ENCODE results near the gene TP53BP2. TPM values are rescaled to one million over a fixed set of nuclear protein-coding genes. Genes with fewer than 3 reads are reported as not detected.

Gene TP53BP2
- polyA plus RNA-seq, 3 donors: 46.1 to 58.5 (median 56.1) TPM

GRCh38 chr1:223838125-223838854 lies 7.5 kb downstream of the TP53BP2 start:
- no peak for DNase-seq (ENCODE audit: extremely low read depth in 1 of 11, low read depth in 9 of 11, low spot score in 4 of 11)

GRCh38 chr1:223837687-223838086 lies 8.1 kb downstream of the TP53BP2 start:
- no peak for DNase-seq (ENCODE audit: extremely low read depth in 1 of 11, low read depth in 9 of 11, low spot score in 4 of 11)

GRCh38 chr1:223837206-223837605 lies 8.5 kb downstream of the TP53BP2 start:
- DNase-seq (ENCODE audit: extremely low read depth in 1 of 11, low read depth in 9 of 11, low spot score in 4 of 11): peak in 1 of 11 donors; percentile 22

- no peak for DNase-seq (ENCODE audit: extremely low read depth in 1 of 11, low read depth in 9 of 11, low spot score in 4 of 11)
Observed at GRCh38 chr1:223836586-223836985, 9.2 kb downstream of the TP53BP2 start.

DNA sequence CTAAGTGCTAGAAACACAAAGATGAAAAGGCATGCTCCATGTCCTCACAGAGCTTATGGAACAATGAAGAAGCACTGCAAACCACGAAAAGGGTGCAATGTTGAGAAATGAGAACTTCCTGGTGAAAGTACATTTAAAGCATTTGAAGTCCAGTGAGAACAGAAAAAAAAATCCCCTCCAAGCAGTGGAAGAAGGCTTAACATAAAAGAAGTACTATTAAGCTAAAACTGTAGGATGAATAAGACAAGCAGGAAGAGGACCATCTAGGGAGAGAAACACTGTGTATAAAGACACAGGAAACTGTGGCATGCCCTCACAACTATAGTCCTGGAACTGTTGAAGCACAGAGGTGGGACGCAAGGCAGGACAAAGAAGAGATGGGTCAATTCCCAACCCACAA lies 10.0 kb downstream of the TP53BP2 start:
- no peak for DNase-seq (ENCODE audit: extremely low read depth in 1 of 11, low read depth in 9 of 11, low spot score in 4 of 11)

GRCh38 chr1:223834660-223835263 lies 11.0 kb downstream of the TP53BP2 start:
- DNase-seq (ENCODE audit: extremely low read depth in 1 of 11, low read depth in 9 of 11, low spot score in 4 of 11): no peak

DNA sequence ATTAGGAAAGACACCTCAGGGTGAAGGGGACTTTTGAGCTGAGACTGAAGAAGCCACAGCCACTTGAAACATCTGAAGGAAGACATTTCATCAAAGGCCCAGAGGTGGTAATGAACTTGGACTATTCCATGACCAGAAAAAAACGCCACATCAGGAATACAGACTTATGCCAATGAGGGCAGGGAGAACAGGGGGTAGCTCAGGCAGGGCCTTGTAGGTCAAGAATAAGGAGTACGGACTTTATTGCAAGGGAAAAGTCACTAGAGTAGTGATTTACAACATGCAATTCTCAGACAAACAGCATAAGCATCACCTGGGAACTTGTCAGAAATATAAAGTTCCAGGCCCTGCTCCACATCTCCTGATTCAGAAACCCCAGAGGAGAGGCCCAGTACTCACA lies 11.8 kb downstream of the TP53BP2 start:
- no peak for DNase-seq (ENCODE audit: extremely low read depth in 1 of 11, low read depth in 9 of 11, low spot score in 4 of 11)

GRCh38 chr1:223832637-223832943 lies 13.2 kb downstream of the TP53BP2 start:
- DNase-seq (ENCODE audit: extremely low read depth in 1 of 11, low read depth in 9 of 11, low spot score in 4 of 11): no peak

DNA sequence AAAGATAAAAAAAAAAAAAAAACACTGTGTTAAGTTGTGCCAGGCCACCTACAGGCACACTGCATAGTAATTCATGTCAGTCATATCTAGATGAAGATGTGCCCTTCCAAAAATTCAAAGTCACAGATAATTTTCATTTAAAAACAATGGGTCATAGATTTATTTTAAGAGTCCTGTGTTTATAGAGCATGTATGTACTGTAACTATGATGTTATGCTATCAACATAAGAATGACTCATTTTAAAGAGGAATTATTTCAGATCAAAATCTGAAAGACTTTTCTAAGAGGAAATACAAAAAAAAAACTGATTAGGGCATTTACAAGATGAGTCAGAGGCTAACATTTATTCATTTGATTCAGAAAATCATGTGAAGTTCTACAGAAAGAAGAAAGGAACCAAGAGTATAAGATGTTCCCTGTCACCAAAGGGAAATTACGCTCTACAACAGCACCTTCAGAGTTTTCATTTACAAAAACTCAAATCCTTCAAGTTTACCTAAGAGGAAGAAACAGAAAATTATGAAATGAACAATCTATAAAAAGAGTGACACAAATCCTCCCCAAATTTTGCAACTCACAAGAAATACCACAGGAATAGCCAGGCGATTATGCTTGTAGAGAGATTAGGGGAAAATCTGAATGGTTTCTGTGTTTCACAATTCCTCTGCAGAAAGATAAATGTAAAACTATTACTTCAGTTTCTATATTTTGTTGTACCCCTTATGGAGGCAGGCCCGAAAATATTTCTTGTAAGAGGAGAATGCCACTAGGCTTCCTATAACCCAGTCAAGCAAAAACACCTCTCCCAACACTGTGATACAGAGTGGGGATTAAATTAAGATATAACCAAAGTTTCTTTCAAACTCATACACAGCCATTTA lies 13.8 kb downstream of the TP53BP2 start:
- DNase-seq (ENCODE audit: extremely low read depth in 1 of 11, low read depth in 9 of 11, low spot score in 4 of 11): no peak

DNA sequence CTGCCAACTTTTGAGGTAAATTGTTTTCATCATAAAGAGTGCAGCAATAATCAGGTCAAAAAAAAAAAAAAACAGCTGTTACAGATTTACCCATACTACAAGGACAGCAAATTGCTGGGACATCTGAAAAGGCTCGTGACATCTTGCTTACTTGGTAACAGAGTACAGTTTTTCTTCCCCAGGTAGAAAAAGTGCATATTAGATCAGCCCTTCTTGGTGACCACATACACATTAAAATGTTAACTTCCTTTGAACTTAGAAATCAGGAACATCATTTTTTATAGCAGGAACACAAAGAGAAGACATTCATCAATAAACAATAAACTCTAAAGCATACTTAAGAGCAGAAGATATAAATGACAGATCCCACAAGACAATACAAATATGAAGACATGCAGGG lies 16.1 kb downstream of the TP53BP2 start:
- DNase-seq (ENCODE audit: extremely low read depth in 1 of 11, low read depth in 9 of 11, low spot score in 4 of 11): no peak

DNA sequence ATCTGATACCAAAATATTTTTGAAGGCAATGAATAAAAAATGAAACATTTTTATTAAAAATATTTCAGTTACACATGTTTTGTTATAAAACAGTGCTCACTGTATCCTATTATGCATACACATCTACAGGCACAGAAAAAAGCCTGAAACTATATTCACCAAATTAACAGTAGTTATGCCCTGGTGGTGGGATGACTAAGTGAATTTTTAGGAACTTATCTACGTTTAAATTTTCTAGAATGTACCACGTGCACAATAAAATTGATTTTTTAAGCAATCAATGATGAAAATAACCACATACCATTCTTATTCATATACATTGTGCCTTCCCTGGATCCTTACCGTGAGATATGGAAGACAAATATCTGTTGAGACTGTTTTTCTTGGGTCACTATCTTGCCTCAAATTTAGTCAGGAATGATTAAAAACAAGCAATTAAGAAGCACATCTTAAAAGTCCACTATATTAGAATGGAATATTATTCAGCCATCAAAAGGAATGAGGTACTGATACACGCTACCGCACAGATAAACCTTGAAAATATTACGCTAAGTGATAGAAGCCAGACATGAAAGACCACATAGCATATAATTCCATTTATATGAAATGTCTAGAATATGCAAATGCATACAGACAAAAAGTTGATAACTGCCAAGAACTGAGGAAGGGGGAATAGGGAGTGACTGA lies 17.4 kb downstream of the TP53BP2 start:
- DNase-seq (ENCODE audit: extremely low read depth in 1 of 11, low read depth in 9 of 11, low spot score in 4 of 11): no peak

- DNase-seq (ENCODE audit: extremely low read depth in 1 of 11, low read depth in 9 of 11, low spot score in 4 of 11): no peak
Observed at GRCh38 chr1:223827193-223827663, 18.5 kb downstream of the TP53BP2 start.

- no peak for DNase-seq (ENCODE audit: extremely low read depth in 1 of 11, low read depth in 9 of 11, low spot score in 4 of 11)
Observed at GRCh38 chr1:223825767-223826748, 19.7 kb downstream of the TP53BP2 start.

GRCh38 chr1:223824712-223825111 lies 21.0 kb downstream of the TP53BP2 start:
- DNase-seq (ENCODE audit: extremely low read depth in 1 of 11, low read depth in 9 of 11, low spot score in 4 of 11): no peak

GRCh38 chr1:223824287-223824686 lies 21.5 kb downstream of the TP53BP2 start:
- no peak for DNase-seq (ENCODE audit: extremely low read depth in 1 of 11, low read depth in 9 of 11, low spot score in 4 of 11)

DNA sequence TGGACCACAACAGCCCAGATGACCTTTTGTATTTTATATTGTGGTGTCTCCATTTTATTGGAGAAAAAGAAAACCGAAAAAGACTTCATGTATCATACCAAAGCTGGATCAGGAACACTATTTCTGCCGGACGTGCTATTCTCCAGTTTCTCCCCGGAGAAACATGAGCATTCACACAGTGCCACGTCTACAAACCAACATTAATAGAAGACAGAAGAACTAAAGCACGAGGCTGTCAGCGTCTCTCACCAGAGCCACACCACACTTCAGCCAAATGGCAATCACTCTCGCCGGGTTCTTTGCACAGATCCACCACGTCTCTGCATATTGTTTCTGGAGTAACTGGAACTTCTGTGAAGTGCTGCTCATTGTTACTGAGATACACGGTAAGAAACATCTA lies 24.8 kb downstream of the TP53BP2 start:
- DNase-seq (ENCODE audit: extremely low read depth in 1 of 11, low read depth in 9 of 11, low spot score in 4 of 11): no peak

- no peak for DNase-seq (ENCODE audit: extremely low read depth in 1 of 11, low read depth in 9 of 11, low spot score in 4 of 11)
Observed at GRCh38 chr1:223820515-223820858, 25.3 kb downstream of the TP53BP2 start.

- no peak for DNase-seq (ENCODE audit: extremely low read depth in 1 of 11, low read depth in 9 of 11, low spot score in 4 of 11)
Observed at GRCh38 chr1:223819730-223820514, 25.8 kb downstream of the TP53BP2 start.
